ENCODE data around the gene HIP1.
"Not testable (repeated sequence)": the region's sequence is repeated elsewhere in the genome, so short reads cannot be mapped to it uniquely, and the experiment has no call there.

DNA sequence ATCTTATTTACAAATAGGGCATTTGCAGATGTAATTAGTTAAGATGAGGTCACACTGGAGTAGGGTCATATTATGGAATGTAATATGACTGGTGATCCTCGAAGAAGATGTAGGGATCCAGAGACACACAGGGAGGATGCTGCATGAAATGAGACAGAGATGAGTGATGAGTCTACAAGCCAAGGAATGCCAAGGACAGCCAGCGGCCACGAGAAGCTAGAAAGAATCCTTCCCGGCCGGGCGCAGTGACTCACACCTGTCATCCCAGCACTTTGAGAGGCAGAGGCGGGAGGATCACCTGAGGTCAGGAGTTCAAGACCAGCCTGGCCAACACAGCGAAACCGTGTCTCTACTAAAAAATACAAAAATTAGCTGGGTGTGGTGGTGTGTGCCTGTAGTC, 135.9 kb downstream of the HIP1 start:
- TF ChIP-seq, protein P1, sequence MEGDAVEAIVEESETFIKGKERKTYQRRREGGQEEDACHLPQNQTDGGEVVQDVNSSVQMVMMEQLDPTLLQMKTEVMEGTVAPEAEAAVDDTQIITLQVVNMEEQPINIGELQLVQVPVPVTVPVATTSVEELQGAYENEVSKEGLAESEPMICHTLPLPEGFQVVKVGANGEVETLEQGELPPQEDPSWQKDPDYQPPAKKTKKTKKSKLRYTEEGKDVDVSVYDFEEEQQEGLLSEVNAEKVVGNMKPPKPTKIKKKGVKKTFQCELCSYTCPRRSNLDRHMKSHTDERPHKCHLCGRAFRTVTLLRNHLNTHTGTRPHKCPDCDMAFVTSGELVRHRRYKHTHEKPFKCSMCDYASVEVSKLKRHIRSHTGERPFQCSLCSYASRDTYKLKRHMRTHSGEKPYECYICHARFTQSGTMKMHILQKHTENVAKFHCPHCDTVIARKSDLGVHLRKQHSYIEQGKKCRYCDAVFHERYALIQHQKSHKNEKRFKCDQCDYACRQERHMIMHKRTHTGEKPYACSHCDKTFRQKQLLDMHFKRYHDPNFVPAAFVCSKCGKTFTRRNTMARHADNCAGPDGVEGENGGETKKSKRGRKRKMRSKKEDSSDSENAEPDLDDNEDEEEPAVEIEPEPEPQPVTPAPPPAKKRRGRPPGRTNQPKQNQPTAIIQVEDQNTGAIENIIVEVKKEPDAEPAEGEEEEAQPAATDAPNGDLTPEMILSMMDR (IDR thresholded peaks at IDR 0.05): not testable (repeated sequence)
- TF ChIP-seq POLR2A, POLR2AphosphoS5 (IDR thresholded peaks at IDR 0.05): not testable (repeated sequence)

Data from prostate gland (tissue), 2 donors.